Kidney tubule cell (primary cell): ENCODE measurements around the gene MCAM.

Source experiments
- DNase-seq: peaks from one replicate; pipeline ENCODE4 v3.0.0-alpha.2; 2018; ENCODE audit warnings: low spot score

MCAM gene

DNA sequence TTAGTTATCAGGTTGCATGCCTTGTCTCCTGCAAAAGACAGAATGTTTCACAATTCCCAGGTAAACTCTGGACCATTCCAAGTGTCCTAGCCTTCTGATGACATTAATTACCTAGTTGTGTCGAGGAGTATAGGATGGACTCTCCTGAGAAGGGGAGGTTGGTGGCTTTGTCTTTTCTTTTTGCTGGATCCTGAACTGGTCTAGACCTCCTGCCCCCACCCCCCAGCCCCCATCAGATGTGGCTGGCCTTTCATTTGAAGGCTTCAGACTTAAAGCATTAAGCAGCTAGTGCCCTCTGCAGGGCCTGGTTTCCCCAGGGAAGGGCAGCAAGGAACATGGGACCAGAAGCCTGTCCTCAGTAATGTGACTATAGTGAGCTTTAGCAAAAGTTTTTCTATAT is 9.7 kb downstream of the MCAM start:
- no peak for DNase-seq

DNA sequence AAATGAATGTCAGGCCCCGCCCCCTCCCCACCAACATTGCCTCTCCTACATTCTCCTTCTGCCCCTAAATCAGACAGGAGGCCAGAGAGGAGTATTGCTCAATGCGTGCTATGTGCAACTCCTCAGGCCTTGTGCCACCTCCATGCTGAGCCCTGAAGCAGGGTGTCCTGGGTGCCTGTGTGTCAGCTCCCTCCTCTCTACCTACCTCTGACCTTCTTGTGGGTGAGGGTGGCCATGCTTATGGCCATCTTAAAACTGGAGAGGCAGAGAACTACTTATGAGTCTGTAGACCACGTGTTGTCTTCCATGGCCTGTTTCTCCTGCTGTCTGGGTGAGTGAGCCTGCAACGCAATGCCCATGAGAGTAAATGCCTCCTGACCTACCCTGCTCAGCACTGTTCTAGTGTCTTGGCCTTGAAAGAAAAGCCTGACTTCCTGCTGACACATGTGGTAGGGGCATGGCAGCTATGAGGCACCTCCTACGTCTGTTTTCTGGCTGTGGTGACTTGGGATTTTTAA is 10.5 kb downstream of the MCAM start:
- no peak for DNase-seq

DNA sequence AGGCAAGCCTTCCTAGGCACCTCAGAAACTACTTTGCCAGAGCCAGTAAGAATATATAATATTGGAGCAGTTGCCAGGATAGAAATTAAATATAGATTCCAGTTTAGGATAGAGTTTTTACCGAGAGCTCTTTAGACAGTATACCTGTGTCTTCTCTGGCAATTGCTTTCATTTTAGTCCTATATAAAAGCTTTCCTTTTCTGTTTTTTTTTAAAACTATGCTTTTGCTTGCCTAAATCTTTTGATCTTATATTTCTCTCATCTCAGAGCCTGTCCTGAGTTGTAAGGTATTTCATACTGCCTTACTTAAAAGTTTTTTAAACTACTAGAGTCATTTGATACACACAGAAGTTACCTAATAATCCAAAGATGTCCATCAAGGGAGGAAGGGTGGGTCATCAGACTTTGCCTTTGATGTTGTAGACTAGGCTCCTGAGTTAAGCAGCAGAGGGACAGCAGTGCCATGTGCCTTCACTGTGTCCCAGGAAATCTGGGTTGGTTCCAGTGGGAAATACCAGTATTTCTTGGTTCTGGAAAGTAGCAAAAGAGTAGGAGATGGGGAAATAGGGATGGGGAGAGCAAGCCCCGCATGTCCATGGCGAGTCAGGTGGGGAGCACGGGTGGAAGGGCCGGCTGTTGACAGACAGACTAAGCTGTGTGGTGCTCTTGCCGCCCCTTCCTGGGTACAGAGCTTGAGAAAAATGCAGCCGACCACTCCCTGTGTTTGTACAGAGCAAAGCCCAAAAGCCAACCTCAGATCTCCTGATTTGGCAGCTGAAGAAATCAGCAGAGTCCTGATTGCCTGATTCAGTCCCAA is 11.2 kb downstream of the MCAM start:
- no peak for DNase-seq

DNA sequence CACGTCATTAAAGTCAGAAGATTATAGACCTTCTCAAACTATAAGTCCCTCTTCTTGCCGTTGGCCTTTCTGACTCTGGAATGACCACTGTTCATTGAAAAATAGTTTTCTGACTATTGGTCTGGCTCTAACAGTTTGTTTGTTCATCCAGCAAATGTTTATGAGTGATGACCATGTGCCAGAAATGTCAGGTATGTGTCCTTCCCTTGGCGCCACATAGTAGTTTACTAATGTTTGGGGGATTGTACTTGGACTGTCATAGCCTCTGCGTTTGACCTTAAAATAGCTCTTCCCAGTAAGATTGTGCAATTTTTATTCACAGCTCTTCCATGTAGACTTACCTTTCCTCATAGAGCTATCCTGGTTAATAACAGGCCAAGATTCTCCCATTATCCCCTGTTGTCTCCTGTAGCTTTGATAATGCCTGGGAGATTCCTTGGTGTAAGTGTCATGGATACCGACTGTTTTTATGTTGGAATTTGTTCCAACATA is 13.7 kb downstream of the MCAM start:
- no peak for DNase-seq

DNA sequence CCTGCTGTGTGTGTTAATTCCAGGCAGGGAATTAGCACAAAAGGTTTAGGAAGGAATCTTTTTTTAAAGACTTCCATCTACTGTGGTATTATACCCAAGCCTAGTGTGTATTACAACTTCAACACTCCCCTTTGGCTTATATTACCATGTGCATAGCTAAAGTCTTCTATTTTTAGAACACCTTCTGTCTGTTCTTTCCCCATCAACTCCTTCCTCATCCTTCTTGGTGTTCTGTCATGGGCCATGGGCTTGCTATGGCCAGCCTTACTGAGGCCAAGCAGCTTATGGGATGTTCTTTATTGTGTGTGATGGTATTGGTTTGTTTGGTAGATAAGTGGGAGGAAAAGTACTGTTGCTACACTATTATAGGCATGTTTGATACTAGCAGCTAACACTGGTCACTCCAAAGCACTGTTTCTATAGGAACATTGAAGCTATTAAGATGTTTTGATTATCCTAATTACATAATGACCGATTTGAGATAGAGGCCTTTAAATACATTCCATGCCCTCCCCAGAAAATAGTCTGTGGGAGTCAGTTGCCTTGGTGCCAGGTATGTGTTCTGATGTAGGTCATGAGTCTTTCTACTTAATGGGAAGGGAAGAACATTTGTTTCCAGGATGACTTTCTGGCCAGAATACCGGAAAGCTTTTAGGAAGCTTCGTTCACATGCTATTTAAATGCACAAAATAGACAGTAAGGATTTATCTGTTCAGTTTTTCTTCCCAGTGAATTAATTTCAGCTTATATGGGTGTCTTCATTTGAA is 16.5 kb downstream of the MCAM start:
- DNase-seq: no peak

DNA sequence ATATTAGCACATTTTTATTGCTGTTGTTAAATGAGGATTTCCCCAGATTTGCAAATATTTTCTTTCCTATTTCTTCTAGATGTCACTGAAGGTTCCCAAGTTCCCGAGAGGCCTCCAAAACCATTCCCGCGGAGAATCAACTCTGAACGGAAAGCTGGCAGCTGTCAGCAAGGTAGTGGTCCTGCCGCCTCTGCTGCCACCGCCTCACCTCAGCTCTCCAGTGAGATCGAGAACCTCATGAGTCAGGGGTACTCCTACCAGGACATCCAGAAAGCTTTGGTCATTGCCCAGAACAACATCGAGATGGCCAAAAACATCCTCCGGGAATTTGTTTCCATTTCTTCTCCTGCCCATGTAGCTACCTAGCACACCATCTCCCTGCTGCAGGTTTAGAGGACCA is 17.5 kb downstream of the MCAM start:
- DNase-seq: no peak

DNA sequence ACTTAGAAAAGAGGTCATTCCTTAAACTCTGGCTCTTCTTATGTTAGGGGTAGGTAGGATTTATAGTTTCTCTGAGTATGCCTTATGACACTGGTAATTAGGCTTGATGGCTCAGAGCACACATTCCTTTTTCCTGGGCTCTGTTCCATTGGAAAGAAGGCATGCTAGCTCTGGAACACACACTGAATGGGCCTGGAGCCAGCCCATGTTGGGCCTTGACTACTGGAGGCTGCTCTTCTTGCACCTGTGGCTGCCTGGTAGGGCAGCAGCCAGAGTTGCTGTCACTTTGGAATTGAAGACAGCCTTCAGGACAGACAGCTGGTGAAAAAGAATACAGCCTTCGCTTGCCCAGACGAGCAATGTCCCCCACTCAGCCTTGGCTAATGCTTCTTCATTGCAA is 18.2 kb downstream of the MCAM start:
- DNase-seq: no peak

DNA sequence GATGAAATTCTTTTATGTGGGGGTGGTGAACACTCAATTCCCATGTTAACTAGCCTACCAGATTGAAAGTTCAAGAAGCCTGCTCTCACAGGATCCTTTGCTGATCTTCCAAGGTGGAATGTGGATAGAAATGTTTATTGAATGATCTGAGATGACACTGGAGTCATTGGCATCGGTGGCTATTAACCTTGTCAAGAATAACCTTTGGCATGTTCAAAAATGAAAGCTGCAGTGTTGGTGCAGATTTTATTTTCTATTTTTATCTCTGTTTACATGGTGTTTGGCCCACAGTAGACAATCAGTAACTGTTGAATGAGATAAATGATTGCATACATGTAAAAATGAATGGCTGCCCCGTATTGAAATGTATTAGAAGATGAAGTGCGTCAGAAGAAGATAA is 19.0 kb downstream of the MCAM start:
- DNase-seq: no peak

DNA sequence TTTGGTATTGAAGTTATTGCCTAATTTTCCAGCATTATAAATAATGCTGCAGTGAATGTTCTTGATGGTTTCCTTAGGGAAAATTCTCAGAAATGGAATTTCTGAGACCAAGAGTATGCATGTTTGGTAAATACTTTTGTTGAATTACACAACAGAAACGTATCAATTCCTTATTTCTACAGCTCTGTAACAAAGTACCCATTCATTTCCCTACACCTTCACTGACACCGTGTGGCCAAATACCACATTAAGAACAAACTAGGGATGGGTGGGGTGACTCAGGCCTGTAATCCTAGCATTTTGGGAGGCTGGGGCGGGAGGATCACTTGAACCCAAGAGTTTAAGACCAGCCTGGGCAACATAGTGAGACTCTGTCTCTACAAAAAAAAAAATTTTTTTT is 21.8 kb downstream of the MCAM start:
- DNase-seq: no peak

DNA sequence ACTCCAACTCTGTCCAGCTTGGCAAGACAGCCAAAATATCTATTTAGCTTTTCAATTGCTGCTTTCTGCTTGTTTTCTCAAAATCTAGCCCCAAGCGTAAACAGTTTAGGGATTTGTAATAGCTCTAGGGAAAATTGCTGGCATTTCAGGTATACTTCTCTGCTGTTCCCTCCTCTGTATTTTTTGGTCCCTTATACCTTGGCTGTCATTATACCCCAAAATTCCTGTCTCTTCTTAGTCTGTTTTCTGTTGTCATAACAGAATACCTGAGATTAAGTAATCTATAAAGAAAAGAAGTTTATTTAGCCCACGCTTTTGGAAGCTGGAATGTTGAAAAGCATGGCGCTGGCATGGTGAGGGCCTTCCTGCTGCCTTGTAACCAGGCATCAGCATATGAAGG is 23.5 kb downstream of the MCAM start:
- no peak for DNase-seq

DNA sequence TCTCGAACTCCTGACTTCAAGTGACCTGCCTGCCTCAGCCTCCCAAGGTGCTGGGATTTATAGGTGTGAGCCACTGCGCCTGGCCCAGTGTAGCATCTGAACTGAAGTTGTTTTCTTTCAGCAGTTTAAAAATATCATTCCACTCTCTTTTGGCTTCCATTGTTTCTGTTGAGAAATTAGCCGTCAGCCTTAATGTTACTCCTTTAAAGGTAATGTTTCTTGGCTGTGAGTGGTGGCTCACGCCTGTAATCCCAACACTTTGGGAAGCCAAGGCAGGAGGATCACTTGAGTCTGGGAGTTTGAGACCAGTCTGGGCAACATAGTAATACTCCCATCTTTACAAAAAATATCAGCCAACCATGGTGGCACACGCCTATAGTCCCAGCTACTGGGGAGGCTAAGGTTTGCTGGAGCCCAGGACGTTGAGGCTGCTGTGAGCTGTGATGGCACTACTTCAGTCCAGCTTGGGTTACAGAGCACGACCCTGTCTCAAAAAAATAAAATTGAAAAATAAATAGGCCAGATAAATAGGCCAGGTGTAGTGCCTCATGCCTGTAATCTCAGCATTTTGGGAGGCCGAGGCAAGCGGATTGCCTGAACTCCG is 25.9 kb downstream of the MCAM start:
- DNase-seq: no peak

DNA sequence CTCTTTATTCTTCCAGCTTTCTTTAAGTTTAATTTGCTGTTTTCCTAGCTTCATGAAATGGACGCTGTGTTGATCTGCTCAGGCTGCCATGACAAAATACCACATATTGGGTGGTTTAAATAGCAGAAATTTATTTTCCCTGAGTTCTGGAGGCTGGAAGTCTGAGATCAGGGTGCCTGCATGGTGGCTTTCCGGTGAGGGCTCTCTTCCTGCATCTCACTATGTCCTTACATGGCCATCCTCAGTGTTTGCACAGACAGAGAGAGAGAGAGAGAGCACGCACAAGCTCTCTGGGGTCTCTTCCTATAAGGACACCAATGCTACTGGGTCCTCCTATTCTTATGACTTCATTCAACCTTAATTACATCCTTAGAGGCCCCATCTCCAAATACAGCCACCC is 28.7 kb downstream of the MCAM start:
- no peak for DNase-seq

DNA sequence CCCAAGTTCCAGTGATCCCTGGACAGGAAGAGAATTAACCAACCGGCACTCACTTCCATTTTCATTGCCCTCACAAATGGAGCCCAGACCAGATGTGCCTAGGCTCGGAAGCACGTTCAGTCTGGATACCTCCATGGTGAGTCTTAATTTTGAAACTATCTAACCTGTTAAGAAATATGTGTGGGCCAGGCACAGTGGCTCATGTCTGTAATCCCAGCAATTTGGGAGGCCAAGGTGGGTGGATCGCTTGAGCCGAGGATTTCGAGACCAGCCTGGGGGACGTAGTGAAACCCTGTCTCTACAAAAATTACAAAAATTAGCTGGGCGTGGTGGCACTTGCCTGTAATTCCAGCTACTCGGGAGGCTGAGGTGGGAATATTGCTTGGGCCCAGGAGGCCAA is 31.5 kb downstream of the MCAM start:
- no peak for DNase-seq

DNA sequence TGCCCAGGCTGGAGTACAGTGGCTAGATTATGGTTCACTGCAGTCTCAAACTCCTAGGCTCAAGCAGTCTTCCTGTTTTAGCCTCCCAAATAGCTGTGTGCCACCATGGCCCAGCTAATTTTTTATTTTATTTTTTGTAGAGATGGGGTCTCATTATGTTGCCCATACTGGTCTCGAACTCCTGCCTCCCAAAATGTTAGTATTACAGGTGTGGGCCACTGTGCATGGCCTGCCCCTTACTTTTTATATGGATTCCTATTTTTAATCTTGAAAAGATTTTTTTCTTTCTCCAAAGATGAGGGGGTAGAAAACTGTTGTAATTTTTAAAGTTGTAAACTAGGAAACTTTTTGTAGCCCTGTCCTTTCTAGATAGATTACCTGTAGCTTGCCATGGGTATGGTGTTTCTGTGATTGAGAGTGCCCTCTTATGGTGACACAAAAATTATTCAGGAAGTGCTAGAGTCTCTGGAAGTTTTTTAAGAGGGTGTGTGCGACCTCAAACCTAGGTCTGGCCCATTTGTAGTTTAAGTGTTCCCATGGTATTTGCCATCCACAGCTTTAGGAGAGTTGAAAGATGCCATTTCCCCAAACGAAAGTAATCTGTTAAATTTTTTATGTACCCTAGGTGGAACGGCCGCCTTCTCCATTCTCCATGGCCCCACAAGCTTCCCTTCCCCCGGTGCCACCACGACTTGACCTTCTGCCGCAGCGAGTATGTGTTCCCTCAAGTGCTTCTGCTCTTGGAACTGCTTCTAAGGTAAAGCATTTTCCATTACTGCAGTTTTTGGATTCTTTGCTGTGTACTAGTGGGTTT is 32.4 kb downstream of the MCAM start:
- DNase-seq: peak; percentile 56

DNA sequence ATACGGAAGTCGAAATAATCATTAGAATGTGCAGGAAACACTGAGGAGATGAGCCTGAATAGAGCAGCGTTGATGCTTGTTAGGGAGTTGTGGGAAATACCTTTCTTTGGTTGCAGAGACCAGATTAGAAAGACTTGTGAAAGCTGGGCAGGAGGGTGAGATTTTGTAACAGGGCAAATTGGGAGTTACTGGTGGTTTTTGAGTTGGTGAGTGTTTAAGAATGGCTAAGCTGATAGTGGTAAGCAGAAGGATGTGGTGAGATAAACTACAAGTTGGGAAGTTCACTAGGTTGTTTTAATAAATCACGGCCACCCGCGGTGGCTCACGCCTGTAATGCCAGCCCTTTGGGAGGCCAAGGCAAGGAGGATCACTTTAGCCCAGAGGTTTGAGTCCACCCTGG is 34.4 kb downstream of the MCAM start:
- DNase-seq: no peak

DNA sequence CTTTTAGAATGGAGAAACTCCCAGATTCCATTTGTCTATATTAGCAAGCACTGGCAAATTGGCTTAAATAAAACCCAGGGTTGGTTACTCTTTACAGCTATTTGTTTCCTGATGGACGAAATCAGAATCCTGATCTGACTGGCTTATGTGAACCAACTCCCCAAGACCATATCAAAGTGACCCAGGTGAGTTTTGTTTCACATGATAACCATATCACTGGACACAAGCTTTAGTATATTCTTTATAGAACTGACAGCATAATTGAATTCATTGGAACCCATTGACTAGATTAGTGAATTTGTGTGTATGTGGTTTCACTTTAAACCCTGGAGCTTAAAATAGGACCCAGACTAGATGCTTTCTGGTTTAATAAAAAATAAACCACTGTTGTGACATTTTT is 39.3 kb downstream of the MCAM start:
- no peak for DNase-seq

DNA sequence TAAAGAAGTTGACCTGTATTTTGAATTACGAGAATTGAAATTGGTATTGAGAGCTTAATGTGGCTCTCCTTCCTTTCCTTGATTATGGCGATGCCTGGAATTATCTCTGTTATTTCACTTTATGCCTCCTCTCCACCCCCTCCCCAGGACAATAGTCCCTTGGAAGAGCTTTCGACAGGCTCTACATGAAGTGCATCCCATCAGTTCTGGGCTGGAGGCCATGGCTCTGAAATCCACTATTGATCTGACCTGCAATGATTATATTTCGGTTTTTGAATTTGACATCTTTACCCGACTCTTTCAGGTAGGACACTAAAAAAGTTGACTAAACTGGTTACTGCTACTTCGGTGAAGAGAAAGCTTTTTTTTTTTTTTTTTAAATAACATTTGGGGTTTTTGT is 43.2 kb downstream of the MCAM start:
- DNase-seq: no peak

DNA sequence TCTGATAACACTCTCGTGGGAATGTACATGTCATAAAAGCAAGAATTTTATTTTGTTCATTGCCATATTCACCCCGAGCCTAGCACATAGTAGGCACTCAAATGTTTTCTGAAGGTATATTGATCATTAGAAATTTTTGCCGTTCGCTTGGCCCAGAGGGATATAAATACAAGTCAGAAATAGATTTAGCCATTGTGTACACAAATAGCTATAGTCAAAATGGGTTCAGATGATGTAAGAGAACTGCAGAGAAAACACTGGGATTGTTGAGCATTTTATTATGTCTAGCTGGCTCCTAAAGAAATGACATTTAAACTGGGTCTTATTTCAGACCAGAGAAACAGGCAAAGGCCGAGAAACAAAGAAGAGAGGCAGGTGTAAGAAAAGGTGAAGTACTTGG is 49.3 kb downstream of the MCAM start:
- no peak for DNase-seq

DNA sequence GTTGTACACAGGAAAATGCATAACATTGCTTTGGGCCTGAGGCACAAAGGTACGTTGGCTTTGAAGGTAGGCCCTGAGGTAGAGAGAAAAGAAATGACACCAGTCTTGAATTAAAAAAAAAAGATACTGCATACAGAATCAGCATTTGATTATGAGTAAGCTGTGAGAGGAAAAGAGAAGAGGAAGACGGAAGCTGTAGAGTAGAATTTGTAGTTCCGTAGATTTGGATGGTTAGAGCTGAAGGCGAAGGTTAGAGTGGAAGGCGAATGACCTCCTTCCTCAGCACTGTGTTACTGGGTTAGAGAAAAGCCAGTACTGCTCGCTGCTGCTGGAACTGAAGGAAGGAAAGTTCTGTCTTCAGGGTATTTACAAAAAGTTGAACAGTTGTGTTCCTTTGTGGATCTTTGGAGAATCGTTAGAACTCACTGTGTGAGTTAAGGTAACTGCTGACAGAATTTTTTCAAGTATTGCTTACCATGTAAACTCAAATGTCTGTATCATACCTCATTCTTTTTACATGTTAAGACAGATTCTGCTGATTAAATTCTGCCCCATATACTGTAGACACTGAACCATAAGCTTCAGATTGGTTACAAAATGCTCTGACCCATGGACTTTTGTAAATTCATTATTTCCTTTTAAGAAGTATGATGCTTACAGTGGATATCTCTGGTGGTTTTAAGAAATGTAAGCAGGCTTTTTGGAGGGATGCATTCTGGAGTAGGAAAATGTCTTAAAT is 50.2 kb downstream of the MCAM start:
- DNase-seq: no peak

DNA sequence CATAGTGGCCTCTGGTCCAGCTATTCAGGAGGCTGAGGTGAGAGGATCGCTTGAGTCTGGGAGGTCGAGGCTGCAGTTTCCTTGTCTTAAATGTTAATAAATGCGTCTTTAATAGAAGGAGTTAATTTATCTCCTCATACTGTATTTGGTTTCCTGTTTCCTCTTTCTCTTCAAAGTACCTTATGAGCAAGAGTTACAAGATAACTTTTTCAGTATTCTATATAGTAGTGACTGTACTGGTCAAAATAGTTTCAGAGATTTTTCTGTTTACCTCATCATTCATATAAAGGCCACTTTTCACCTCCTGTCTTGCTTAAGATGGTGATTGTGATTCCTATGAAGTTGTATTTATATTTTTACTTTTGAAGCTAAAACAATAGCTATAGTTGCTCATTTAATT is 50.9 kb downstream of the MCAM start:
- DNase-seq: no peak

DNA sequence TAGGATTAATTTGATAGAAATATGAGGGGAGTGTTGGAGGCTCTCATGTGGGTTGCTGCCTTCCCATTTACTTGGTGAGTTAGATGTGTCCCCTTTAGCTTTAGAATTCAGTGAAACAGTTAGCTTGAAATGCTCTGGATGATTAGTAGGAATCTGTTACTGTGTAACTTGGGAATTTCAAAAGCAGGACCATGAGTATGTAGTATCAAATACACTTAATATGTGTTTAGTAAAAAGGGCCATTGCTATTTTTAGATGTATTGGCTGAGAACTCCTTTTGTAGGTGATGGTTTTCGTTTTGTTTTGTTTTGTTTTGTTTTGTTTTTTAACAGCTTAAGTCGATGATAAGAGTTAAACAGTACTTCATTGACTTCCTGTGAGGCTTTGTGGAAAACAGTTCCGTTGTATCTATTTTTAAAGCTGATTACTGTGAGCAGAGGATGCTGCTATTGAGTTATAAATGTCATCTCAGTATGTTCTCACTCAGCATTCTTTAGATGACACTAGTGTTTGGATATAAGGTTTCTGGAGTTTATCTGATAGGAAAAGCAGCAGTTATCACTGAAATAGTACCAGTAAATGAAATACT is 53.5 kb downstream of the MCAM start:
- DNase-seq: peak; percentile 44
